GM12875 (cell line): ENCODE data around the gene CGA.

ENCODE experiments used
- H3K4me3 ChIP-seq: one replicate; pipeline ENCODE4 v1.5.1; 2011; ENCODE audit warnings: low read depth, low read length, control low read depth
- CTCF ChIP-seq: IDR thresholded peaks from 2 replicates; pipeline ENCODE4 v1.5.1; 2011; ENCODE audit warnings: low read depth, mild to moderate bottlenecking, control low read depth, inconsistent platforms, low read length, moderate library complexity, borderline replicate concordance; ENCODE audit not compliant: insufficient read depth

Gene CGA

GRCh38 chr6:87118054-87118453 is 23.1 kb upstream of the CGA start:
- no peak for TF ChIP-seq CTCF
- no peak overlapping the region for H3K4me3 ChIP-seq

GRCh38 chr6:87116922-87117321 is 22.0 kb upstream of the CGA start:
- TF ChIP-seq CTCF: no peak
- no peak overlapping the region for H3K4me3 ChIP-seq

DNA sequence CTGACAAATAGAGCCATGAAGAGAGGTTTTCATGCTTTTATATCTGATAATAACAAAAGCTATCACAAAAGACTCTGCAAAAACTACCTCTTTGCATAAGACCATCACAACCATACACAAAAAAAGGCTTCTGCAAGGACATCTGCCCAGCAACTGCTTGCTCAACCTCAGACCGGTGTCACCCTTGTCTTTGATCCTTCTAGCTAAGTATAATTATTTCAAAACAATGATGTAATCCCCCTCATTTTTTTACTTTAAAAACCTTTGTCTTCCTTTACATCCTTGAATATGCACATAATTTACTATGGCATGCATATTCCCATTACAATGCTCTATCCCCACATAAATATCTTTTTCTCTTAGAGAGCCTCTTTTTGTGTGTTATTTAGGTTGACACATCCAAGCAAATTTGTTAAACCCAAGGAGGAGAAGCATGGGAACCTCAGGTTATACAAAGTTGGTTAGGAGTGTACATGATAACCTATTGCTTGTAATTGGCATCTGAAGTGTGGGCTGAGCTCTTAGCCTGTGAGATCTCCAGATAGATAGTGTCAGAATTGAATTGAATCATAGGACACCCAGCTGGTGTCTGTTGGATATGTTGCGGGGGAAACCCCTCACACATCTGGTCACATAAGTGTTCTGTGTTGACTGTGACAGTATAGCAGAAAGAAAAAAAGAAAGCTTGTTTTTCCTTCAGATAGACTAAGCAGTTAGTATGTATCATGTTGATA is 20.7 kb upstream of the CGA start:
- H3K4me3 ChIP-seq: no peak overlapping the region
- no peak for TF ChIP-seq CTCF

DNA sequence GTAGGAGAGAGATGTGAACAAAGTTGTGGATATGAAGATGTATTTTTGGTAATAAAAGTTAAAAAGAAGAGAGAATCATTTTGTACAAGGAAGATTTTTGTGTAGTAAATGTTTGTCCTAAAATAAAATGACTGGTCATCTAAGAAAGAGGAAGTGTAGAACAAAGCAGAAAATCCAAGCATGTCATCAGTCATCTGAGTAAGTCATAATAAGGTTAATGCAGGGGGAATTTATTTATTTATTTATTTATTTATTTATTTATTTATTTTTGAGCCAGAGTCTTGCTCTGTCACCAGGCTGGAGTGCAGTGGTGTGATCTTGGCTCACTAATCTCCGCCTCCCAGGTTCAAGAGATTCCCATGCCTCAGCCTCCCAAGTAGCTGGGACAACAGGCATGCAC is 15.7 kb upstream of the CGA start:
- TF ChIP-seq CTCF: no peak

GRCh38 chr6:87105823-87106222 is 10.9 kb upstream of the CGA start:
- no peak for TF ChIP-seq CTCF
- no peak overlapping the region for H3K4me3 ChIP-seq

More for the DNA sequence above, 15.7 kb upstream of the CGA start:
- H3K4me3 ChIP-seq: no peak overlapping the region

DNA sequence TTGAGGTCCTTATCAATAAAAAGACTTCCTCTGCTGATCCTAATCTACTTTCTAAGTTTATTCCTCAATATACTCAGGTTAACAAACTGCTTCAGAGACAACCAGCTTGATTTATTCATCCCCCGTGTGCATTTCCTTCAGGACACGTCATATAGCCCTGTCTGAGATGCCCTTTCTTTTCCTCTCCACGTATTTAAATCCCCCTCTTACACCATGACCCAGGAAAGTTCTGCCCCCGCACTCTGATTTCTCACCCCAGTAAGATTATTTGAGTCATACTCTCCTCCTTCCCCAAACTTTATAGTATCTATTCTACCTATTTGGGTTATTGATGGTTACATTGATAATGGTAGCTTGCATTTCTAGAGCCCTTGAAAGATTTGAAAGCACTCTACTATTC is 9.8 kb upstream of the CGA start:
- TF ChIP-seq CTCF: no peak
- no peak overlapping the region for H3K4me3 ChIP-seq

DNA sequence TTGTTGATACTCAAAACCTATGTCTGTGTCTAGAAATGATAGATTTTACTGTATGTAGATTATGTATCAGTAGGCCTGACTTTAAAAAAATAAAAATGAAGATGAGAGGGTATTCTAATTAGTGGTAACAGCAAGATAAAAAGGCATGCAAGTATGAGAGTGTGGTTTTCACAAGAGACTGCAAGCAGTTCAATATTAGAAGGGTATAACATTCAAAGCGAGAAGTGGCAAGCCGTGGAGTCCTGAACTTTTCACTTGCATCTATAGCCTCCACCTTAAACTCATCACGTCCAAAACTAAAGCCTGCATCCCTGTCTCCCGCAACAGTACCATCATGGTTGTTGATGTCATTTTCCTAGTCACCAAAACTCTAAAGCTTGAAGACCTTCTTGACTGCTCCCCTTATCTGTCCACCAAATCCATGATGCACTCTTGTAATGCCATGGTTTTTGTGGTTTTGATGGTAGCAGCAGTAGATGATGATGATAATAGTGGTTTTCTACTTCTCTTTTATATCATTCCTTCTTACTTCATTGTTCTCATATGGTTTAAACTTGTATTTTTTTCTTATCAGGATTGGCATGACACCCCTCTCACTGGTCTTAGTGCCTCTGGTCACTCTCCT is 9.2 kb upstream of the CGA start:
- TF ChIP-seq CTCF: no peak

More for the DNA sequence above, 9.2 kb upstream of the CGA start:
- no peak overlapping the region for H3K4me3 ChIP-seq
